GM19395 (cell line): Measurements from ENCODE around the gene GPX4.
"Not testable (repeated sequence)": the region's sequence is repeated elsewhere in the genome, so short reads cannot be mapped to it uniquely, and the experiment has no call there.

Experiments
- ATAC-seq: cut with Tn5 transposase; IDR thresholded peaks from one replicate; pipeline ENCODE4 v1.9.1; 2021; ENCODE audit warnings: mild to moderate bottlenecking, moderate library complexity; ENCODE audit not compliant: unreplicated experiment

GPX4 gene

DNA sequence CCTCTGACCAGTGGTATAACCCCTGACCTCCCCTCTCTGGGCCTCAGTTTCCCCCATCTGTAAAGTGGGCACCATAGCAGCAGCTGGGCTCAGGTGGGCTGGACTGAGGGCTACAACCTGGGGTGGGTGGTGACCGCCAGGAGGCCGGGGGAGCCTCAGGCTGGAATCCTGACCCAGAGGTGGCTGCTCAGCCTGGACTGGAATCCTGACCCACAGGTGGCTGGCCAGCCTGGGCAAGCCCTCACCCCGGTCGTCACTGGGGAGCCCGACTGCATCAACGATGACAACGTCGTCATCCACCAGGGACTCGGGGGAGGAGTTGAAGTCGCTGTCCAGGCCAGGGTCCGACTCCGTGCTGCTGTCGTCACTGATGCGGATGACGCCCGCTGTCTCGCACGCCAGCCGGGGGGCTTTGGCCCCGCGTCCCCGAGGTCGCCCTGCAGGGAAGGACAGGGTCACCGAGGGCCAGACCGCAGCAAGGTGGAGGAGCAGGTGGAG is 10.2 kb downstream of the GPX4 start:
- ATAC-seq: no peak

DNA sequence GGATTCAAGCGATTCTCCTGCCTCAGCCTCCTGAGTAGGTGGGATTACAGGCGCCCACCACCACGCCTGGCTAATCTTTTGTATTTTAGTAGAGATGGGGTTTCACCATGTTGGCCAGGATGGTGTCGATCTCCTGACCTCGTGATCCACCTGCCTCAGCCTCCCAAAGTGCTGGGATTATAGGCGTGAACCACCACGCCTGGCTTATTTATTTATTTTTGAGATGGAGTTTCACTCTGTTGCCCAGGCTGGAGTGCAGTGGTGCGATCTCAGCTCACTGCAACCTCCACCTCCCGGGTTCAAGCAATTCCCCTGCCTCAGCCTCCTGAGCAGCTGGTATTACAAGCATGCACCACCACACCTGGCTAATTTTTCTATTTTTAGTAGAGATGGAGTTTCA is 10.9 kb downstream of the GPX4 start:
- ATAC-seq: not testable (repeated sequence)

DNA sequence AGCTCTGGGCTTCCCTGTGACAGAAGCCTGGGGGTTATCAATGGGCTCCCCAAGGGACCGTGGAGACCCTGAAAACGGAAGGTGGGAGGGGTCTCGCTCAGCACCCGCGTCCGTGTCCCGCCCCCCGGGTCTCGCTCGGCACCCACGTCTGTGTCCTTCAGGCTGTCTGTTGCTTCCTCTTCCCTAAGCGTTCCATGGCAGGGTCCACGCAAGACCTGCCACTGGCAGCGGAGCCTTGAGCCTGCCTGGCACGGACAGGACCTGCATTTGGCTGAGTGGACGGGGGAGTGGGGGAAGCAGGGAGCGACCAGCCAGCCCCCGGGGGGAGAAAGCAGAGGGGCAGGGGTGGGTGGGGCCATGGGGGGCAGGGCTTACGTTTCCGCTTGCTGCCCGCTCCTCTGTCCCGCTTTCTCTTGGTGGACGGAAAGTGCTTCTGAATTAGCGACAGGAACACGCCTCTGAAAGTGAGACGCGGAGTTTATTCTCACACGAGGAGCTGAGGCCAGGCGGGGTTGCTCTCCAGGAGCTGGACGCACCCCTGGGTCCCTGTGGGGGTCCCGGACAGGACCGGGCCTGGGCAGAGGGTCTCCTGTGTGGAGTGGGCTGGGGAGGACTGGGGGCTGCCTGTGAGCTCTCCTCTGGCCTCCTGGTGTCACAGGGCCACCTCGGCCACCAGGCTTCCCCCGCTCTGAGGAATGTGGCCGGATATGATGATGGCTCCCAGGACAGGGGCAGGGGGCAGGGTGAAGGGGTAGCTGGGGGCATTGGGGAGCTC is 12.0 kb downstream of the GPX4 start:
- ATAC-seq: no peak

DNA sequence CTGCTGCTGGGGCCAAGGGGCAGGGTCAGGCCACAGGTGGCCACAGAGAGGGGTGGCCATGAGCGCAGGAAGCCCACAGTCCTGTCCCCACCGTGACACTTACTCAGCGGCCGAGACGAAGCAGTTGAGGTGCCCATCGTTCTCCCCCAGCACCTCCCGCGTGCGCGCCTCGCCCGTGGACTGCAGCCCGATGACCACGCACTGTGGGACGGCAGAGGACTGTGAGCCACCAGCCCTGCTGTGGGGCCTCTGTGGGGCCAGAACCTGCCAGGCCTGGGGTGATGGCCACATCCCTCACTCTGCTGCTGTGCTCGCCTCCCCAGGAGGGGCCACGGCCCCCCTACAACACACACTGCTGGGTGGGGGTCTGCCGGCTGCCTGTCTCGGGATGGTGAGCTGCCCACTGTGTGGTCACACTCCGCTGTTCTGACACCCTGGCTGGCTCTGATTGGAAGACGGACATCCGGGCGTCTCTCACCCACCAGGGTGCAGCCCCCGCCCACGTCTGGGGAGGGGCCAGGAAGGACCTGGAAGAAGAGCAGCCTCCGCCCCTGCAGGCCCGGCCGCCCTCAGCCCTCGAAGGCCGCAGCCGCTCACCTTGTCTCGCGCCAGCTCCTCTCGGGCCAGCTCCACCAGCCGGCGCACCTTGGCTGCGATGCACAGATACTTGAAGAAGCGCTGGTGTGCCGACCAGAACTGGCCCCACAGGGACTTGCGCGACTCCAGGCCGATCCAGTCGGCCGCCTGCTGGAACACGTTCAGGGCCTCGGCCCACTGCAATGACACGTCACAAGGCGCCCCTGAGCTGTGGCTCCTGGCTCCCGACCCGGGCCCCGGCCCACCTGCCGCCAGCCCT is 13.2 kb downstream of the GPX4 start:
- ATAC-seq: no peak

- ATAC-seq: no peak
Measured at GRCh38 chr19:1117654-1118053, 13.9 kb downstream of the GPX4 start.

DNA sequence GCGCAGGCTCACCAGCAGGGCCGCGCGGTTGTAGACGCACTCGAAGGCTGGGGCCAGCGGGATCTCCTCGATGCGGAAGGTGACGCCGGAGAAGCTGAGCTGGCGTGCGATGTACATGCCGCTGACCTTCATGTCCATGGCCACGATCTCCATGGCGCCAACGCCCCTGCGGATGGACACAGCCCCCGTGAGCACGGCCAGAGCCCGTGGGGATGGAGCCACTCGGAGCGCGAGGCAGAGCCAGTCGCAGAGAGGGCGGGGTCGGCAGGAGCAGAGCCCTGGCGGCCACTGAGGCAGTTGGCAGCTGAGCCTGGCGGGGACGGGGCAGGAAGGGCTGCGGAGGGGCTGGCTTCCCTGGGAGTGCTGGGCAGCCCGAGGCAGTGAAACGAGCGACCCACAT is 15.2 kb downstream of the GPX4 start:
- ATAC-seq: no peak

- no peak for ATAC-seq
Measured at GRCh38 chr19:1119475-1120217, 15.9 kb downstream of the GPX4 start.

GRCh38 chr19:1121395-1121794 is 17.6 kb downstream of the GPX4 start:
- no peak for ATAC-seq

GRCh38 chr19:1122021-1122971 is 18.5 kb downstream of the GPX4 start:
- ATAC-seq: no peak

DNA sequence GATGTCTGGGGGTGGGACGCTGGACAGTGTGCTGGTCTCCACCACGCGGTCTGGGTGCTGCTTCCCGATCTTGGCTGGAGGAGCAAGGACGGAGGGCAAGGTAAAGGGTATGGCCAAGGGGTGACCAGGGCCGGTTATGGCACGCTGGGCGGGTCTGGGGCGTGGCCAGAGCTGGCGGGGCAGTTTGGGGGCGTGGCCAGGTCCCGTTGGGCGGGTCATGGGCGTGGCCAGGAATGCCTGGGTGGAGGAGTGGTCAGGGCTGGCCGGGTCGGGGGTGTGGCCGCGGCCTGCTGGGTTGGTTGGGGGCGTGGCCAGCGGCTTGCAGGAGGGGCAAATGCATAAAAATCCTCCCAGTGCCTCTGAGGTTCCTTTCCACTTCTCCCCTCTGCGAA is 19.2 kb downstream of the GPX4 start:
- no peak for ATAC-seq

- ATAC-seq: no peak
Measured at GRCh38 chr19:1123381-1123780, 19.6 kb downstream of the GPX4 start.

GRCh38 chr19:1123885-1124677 is 20.3 kb downstream of the GPX4 start:
- ATAC-seq: no peak

DNA sequence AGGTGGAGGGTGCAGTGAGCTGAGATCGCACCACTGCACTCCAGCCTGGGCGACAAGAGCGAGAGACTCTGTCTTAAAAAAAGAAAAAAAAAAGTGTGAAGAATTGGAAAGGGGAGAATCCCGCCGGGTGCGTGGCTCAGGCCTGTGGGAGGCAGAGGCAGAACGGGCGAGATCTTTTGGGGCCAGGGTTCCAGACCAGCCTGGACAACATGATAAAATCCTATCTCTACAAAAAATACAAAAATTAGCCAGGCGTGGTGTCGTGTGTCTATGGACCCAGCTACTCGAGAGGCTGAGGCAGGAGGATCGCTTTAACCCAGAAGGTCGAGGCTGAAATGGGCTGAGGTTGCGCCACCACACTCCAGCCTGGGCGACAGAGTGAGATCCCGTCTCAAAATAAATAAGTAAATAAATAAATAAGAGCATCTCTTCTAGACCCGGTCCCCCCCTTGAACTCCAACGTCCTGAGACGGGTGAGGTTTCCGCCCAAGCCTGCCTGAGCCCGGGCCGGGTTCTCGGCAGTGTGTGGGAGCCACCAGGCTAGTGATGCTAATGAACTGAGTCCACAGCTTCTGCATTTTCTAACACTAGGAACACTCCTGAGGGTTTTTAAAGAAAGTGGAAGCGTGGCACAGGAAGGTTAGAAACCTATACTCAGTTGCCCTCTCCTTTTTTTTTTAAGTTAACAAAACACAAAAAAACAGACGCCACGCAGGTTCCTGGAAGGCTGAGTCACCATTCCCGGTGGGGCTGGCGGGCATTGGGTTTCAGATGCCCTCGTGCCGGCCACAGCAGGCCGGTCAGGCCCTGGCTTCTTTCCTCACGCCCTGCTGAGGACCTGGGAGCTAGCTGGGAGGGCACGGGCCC is 22.0 kb downstream of the GPX4 start:
- no peak for ATAC-seq

GRCh38 chr19:1126984-1127760 is 23.4 kb downstream of the GPX4 start:
- ATAC-seq: no peak

GRCh38 chr19:1128106-1128505 is 24.3 kb downstream of the GPX4 start:
- no peak for ATAC-seq

DNA sequence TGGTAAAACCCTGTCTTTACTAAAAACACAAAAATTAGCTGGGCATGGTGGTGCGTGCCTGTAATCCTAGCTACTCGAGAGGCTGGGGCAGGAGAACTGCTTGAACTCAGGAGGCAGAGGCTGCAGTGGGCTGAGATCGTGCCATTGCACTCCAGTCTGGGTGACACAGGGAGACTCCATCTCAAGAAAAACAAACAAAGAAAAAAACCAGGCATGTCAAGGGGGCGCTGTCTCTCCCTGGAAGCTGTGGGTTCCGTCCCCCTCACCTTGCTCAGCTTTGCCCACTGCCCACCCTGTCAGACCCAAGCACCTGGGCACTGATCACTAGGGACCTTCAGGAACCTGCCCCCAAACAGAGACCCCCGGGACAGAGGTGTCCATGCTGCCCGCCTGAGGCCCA is 25.3 kb downstream of the GPX4 start:
- not testable (repeated sequence) for ATAC-seq

- ATAC-seq: no peak
Measured at GRCh38 chr19:1129535-1129934, 25.7 kb downstream of the GPX4 start.
